Prostate gland (tissue), 2 donors: ENCODE measurements around the gene ANKK1.

ENCODE experiments used
- POLR2A ChIP-seq: fragments of 450-650 bp; IDR thresholded peaks from one replicate; pipeline ENCODE4 v1.6.1; 2016; ENCODE audit warnings: antibody characterized with exemption, mild to moderate bottlenecking
- TF ChIP-seq, protein P1 (sequence below), 4 experiments: fragments of 200-600 bp in 2 of 4; fragments of 450-650 bp in 2 of 4; sonication (generic) in 2 of 4; IDR thresholded peaks; 1 replicate in 3 of 4; 2 replicates in 1 of 4; pipeline ENCODE4 v1.5.1; 2016 to 2019; ENCODE audit warnings: antibody characterized with exemption in 4 of 4, mild to moderate bottlenecking in 2 of 4, moderate library complexity in 2 of 4

DNA sequence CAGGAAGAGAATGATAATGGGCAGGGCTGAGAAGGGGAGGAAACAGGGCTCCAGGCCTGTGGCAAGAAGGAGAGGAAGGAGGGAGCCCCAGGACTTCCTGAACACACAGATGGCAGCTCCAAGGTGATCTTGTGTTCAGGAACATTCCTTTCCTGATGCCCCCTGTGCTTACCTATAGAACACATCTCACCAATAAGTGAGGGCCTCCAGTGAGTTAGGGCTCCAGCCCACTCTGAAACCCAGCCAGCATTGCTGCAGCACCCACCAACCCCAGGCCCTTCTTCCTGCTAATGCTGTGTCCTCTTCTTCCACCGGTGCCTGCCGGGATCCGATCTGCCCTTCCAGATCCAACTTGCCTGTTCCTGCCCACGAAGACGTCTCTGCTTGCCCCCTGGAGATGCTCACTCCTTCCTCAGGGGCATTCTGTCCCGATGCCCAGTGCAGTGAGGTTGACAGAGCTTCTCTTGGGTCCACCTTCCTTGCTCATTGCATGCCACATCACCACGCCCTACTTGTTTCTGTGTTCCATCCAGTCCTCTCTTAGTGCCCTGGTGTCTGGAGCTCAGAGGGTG, 17.4 kb downstream of the ANKK1 start:
- TF ChIP-seq, protein P1, sequence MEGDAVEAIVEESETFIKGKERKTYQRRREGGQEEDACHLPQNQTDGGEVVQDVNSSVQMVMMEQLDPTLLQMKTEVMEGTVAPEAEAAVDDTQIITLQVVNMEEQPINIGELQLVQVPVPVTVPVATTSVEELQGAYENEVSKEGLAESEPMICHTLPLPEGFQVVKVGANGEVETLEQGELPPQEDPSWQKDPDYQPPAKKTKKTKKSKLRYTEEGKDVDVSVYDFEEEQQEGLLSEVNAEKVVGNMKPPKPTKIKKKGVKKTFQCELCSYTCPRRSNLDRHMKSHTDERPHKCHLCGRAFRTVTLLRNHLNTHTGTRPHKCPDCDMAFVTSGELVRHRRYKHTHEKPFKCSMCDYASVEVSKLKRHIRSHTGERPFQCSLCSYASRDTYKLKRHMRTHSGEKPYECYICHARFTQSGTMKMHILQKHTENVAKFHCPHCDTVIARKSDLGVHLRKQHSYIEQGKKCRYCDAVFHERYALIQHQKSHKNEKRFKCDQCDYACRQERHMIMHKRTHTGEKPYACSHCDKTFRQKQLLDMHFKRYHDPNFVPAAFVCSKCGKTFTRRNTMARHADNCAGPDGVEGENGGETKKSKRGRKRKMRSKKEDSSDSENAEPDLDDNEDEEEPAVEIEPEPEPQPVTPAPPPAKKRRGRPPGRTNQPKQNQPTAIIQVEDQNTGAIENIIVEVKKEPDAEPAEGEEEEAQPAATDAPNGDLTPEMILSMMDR (IDR thresholded peaks at IDR 0.05), result no peak
- TF ChIP-seq POLR2A, result no peak
